Panc1 (cell line): ENCODE data around the gene CTNND2.

Source experiments
- POLR2AphosphoS5 ChIP-seq: IDR thresholded peaks from 2 replicates; pipeline ENCODE4 v1.6.1; 2012; ENCODE audit warnings: mild to moderate bottlenecking, low read depth, low read length, moderate library complexity
- TF ChIP-seq, protein P1 (sequence below), 2 experiments: IDR thresholded peaks; 2 replicates each; pipeline ENCODE4 v1.6.1; 2011 to 2012; ENCODE audit warnings: low read depth in 2 of 2, control low read depth in 1 of 2, low read length in 1 of 2, mild to moderate bottlenecking in 1 of 2, moderate library complexity in 1 of 2; ENCODE audit not compliant: insufficient read depth in 1 of 2
- TF ChIP-seq, protein P2 (sequence below): fragments of 450-650 bp; IDR thresholded peaks from 2 replicates; pipeline ENCODE4 v1.5.1; 2017; ENCODE audit warnings: mild to moderate bottlenecking

DNA sequence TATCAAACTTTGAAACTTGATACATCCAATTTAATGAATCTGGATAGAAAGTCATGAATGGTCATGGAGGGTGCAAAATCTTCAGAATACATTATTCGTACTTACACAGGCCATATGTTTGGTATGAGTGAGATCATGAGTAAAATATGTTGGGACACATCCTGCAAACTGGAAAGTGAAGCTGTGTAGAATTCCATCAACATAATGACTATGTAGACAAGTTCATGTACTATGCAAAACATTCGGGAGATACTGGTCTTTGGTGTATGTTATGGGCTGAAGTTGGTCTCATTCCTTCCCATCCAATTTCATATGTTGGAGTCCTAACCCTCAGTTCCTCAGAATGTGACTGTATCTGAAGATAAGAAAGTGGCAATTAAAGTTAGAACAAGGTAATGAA lies 18.1 kb upstream of the CTNND2 start:
- TF ChIP-seq, protein P1, sequence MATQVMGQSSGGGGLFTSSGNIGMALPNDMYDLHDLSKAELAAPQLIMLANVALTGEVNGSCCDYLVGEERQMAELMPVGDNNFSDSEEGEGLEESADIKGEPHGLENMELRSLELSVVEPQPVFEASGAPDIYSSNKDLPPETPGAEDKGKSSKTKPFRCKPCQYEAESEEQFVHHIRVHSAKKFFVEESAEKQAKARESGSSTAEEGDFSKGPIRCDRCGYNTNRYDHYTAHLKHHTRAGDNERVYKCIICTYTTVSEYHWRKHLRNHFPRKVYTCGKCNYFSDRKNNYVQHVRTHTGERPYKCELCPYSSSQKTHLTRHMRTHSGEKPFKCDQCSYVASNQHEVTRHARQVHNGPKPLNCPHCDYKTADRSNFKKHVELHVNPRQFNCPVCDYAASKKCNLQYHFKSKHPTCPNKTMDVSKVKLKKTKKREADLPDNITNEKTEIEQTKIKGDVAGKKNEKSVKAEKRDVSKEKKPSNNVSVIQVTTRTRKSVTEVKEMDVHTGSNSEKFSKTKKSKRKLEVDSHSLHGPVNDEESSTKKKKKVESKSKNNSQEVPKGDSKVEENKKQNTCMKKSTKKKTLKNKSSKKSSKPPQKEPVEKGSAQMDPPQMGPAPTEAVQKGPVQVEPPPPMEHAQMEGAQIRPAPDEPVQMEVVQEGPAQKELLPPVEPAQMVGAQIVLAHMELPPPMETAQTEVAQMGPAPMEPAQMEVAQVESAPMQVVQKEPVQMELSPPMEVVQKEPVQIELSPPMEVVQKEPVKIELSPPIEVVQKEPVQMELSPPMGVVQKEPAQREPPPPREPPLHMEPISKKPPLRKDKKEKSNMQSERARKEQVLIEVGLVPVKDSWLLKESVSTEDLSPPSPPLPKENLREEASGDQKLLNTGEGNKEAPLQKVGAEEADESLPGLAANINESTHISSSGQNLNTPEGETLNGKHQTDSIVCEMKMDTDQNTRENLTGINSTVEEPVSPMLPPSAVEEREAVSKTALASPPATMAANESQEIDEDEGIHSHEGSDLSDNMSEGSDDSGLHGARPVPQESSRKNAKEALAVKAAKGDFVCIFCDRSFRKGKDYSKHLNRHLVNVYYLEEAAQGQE (IDR thresholded peaks at IDR 0.05; ENCODE audit: insufficient read depth in 1 of 2, low read depth in 2 of 2, low read length in 1 of 2) = no peak
- TF ChIP-seq, protein P2, sequence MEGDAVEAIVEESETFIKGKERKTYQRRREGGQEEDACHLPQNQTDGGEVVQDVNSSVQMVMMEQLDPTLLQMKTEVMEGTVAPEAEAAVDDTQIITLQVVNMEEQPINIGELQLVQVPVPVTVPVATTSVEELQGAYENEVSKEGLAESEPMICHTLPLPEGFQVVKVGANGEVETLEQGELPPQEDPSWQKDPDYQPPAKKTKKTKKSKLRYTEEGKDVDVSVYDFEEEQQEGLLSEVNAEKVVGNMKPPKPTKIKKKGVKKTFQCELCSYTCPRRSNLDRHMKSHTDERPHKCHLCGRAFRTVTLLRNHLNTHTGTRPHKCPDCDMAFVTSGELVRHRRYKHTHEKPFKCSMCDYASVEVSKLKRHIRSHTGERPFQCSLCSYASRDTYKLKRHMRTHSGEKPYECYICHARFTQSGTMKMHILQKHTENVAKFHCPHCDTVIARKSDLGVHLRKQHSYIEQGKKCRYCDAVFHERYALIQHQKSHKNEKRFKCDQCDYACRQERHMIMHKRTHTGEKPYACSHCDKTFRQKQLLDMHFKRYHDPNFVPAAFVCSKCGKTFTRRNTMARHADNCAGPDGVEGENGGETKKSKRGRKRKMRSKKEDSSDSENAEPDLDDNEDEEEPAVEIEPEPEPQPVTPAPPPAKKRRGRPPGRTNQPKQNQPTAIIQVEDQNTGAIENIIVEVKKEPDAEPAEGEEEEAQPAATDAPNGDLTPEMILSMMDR = no peak
- TF ChIP-seq POLR2AphosphoS5 = no peak
